Measurements from ENCODE around the gene INF2.

- no peak for TF ChIP-seq CTCF (IDR thresholded peaks at IDR 0.05; ENCODE audit: low read depth, low read length, missing input control)
- TF ChIP-seq REST (IDR thresholded peaks at IDR 0.05) = no peak
- no peak for TF ChIP-seq GABPA (IDR thresholded peaks at IDR 0.05 in 1 of 2, conservative IDR thresholded peaks at IDR 0.05 in 1 of 2)
- TF ChIP-seq RAD21 (IDR thresholded peaks at IDR 0.05) = no peak
- no peak for TF ChIP-seq MAX (IDR thresholded peaks at IDR 0.05)
- TF ChIP-seq JUND (IDR thresholded peaks at IDR 0.05) = no peak
- no peak for TF ChIP-seq SP1 (IDR thresholded peaks at IDR 0.05)
- no peak for TF ChIP-seq TAF1 (conservative IDR thresholded peaks at IDR 0.05)
Measured at GRCh38 chr14:104686624-104687517, 2.5 kb upstream of the INF2 start.
